ENCODE measurements around the gene SHISA9. TPM values are rescaled to one million over a fixed set of nuclear protein-coding genes. Genes with fewer than 3 reads are reported as not detected.
A peak's percentile ranks its signal among the peaks of the same experiment; 100 is the strongest.

The SHISA9 gene
- total and polyA plus RNA-seq, 4 donors, result under 0.01 to 0.08 (median 0.07) TPM; not detected in 1

DNA sequence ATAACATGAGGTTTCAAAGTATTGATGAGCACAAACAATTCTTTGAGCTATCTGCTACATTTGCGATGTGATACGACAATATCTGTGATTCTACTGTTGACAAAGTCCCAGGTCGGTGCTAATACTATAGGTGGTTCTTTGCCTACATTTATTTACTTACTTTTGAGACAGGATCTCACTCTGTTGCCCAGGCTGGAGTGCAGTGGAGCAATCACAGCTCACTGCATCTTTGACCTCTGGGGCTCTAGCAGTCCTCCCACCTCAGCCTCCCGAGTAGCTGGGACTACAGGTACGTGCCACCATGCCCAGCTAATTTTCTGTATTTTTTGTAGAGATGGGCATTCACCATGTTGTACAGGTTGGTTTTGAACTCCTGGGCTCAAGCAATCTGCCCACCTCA lies 343.4 kb downstream of the SHISA9 start:
- Histone ChIP-seq H3K9ac (ENCODE audit: low read depth in 1 of 2, low read length in 2 of 2) (no peak overlapping the region), H3K9me3 (ENCODE audit: control insufficient read depth in 4 of 4, low read length in 3 of 4) (peaks cover 0 to 2% (median 0%) of the 10 kb centered on the region in 4 donors), H3K36me3 (ENCODE audit: control insufficient read depth in 4 of 4, insufficient read depth in 3 of 4, low read depth in 1 of 4, low read length in 3 of 4) (no peaks in the 10 kb centered on the region), H3K27ac (ENCODE audit: low read depth in 1 of 2, low read length in 2 of 2) (no peak overlapping the region), H3K27me3 (ENCODE audit: control insufficient read depth in 4 of 4, insufficient read depth in 4 of 4, low read length in 3 of 4) (no peaks in the 10 kb centered on the region), H3K4me1 (ENCODE audit: control insufficient read depth in 4 of 4, insufficient read depth in 4 of 4, low read length in 3 of 4) (peaks cover 4 to 17% (median 11%) of the 10 kb centered on the region in 4 donors), H3K4me3 (ENCODE audit: low read depth in 1 of 3, low read length in 3 of 3) (no peak overlapping the region)
- no peak for DNase-seq (ENCODE audit: low spot score)
- TF ChIP-seq GABPA (IDR thresholded peaks at IDR 0.05 in 1 of 2, conservative IDR thresholded peaks at IDR 0.05 in 1 of 2) (no peak), FOXA2 (IDR thresholded peaks at IDR 0.05) (no peak), TAF1 (conservative IDR thresholded peaks at IDR 0.05) (no peak), NR2F2 (IDR thresholded peaks at IDR 0.05) (no peak), RAD21 (IDR thresholded peaks at IDR 0.05) (no peak), HNF4A (conservative IDR thresholded peaks at IDR 0.05) (no peak), SP1 (IDR thresholded peaks at IDR 0.05) (no peak), RXRA (IDR thresholded peaks at IDR 0.05) (no peak), FOXA1 (IDR thresholded peaks at IDR 0.05) (no peak)
- TF ChIP-seq, protein P1, sequence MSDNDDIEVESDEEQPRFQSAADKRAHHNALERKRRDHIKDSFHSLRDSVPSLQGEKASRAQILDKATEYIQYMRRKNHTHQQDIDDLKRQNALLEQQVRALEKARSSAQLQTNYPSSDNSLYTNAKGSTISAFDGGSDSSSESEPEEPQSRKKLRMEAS (IDR thresholded peaks at IDR 0.05), result no peak
- TF ChIP-seq, protein P2, sequence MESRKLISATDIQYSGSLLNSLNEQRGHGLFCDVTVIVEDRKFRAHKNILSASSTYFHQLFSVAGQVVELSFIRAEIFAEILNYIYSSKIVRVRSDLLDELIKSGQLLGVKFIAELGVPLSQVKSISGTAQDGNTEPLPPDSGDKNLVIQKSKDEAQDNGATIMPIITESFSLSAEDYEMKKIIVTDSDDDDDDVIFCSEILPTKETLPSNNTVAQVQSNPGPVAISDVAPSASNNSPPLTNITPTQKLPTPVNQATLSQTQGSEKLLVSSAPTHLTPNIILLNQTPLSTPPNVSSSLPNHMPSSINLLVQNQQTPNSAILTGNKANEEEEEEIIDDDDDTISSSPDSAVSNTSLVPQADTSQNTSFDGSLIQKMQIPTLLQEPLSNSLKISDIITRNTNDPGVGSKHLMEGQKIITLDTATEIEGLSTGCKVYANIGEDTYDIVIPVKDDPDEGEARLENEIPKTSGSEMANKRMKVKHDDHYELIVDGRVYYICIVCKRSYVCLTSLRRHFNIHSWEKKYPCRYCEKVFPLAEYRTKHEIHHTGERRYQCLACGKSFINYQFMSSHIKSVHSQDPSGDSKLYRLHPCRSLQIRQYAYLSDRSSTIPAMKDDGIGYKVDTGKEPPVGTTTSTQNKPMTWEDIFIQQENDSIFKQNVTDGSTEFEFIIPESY (IDR thresholded peaks at IDR 0.05), result no peak
- TF ChIP-seq, protein P3, sequence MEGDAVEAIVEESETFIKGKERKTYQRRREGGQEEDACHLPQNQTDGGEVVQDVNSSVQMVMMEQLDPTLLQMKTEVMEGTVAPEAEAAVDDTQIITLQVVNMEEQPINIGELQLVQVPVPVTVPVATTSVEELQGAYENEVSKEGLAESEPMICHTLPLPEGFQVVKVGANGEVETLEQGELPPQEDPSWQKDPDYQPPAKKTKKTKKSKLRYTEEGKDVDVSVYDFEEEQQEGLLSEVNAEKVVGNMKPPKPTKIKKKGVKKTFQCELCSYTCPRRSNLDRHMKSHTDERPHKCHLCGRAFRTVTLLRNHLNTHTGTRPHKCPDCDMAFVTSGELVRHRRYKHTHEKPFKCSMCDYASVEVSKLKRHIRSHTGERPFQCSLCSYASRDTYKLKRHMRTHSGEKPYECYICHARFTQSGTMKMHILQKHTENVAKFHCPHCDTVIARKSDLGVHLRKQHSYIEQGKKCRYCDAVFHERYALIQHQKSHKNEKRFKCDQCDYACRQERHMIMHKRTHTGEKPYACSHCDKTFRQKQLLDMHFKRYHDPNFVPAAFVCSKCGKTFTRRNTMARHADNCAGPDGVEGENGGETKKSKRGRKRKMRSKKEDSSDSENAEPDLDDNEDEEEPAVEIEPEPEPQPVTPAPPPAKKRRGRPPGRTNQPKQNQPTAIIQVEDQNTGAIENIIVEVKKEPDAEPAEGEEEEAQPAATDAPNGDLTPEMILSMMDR (IDR thresholded peaks at IDR 0.05; ENCODE audit: low read depth, low read length, missing input control), result no peak
- TF ChIP-seq, protein P4, sequence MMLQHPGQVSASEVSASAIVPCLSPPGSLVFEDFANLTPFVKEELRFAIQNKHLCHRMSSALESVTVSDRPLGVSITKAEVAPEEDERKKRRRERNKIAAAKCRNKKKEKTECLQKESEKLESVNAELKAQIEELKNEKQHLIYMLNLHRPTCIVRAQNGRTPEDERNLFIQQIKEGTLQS (IDR thresholded peaks at IDR 0.05), result no peak
- TF ChIP-seq, protein P5, sequence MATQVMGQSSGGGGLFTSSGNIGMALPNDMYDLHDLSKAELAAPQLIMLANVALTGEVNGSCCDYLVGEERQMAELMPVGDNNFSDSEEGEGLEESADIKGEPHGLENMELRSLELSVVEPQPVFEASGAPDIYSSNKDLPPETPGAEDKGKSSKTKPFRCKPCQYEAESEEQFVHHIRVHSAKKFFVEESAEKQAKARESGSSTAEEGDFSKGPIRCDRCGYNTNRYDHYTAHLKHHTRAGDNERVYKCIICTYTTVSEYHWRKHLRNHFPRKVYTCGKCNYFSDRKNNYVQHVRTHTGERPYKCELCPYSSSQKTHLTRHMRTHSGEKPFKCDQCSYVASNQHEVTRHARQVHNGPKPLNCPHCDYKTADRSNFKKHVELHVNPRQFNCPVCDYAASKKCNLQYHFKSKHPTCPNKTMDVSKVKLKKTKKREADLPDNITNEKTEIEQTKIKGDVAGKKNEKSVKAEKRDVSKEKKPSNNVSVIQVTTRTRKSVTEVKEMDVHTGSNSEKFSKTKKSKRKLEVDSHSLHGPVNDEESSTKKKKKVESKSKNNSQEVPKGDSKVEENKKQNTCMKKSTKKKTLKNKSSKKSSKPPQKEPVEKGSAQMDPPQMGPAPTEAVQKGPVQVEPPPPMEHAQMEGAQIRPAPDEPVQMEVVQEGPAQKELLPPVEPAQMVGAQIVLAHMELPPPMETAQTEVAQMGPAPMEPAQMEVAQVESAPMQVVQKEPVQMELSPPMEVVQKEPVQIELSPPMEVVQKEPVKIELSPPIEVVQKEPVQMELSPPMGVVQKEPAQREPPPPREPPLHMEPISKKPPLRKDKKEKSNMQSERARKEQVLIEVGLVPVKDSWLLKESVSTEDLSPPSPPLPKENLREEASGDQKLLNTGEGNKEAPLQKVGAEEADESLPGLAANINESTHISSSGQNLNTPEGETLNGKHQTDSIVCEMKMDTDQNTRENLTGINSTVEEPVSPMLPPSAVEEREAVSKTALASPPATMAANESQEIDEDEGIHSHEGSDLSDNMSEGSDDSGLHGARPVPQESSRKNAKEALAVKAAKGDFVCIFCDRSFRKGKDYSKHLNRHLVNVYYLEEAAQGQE (IDR thresholded peaks at IDR 0.05), result no peak
- WGBS, result 77% methylated on average over 5 of the region's 5 CpGs

DNA sequence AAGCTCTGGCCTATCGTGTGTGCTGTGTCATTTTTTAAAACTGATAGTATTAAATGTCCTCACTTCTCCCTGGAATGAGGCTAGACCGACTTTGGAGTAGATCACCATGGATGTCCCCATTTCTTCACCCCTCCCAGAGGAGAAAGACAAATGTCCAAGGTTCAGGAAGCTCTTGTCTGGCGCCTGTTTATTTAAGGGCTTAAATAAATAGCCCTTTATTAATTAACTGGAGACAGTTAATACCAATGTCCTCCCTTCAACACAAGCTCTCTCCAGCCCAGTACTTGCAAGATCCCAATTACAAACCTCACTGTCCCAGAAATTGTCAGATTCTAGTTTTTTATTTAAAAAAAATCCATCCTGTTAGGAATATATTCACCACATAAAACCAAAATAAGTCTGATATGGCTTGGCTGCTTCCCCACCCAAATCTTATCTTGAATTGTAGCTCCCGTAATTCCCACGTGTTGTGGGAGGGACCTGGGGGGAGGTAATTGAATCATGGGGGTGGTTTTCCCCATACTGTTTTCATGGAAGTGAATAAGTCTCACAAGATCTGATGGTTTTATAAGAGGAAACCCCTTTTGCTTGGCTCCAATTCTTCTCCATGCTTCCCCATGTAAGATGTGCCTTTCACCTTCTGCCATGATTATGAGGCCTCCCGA lies 344.4 kb downstream of the SHISA9 start:
- DNase-seq (ENCODE audit: low spot score), result no peak
- Histone ChIP-seq H3K4me1 (ENCODE audit: control insufficient read depth in 4 of 4, insufficient read depth in 4 of 4, low read length in 3 of 4) (peaks cover 4 to 18% (median 11%) of the 10 kb centered on the region in 4 donors), H3K27ac (ENCODE audit: low read depth in 1 of 2, low read length in 2 of 2) (peak overlapping the region; percentile 76), H3K9ac (ENCODE audit: low read depth in 1 of 2, low read length in 2 of 2) (peak overlapping the region in 1 of 2 donors; percentile 57), H3K4me3 (ENCODE audit: low read depth in 1 of 3, low read length in 3 of 3) (peak overlapping the region; percentile 62 to 75 (median 70)), H3K27me3 (ENCODE audit: control insufficient read depth in 4 of 4, insufficient read depth in 4 of 4, low read length in 3 of 4) (no peaks in the 10 kb centered on the region), H3K9me3 (ENCODE audit: control insufficient read depth in 4 of 4, low read length in 3 of 4) (no peaks in the 10 kb centered on the region), H3K36me3 (ENCODE audit: control insufficient read depth in 4 of 4, insufficient read depth in 3 of 4, low read depth in 1 of 4, low read length in 3 of 4) (no peaks in the 10 kb centered on the region)
- WGBS, result 32% methylated on average over 6 of the region's 6 CpGs
- TF ChIP-seq HNF4G (IDR thresholded peaks at IDR 0.05) (peak; percentile 93), RAD21 (IDR thresholded peaks at IDR 0.05) (peak; percentile 42 to 55), JUND (IDR thresholded peaks at IDR 0.05) (peak; percentile 64 to 86), SP1 (IDR thresholded peaks at IDR 0.05) (peak; percentile 99), RXRA (IDR thresholded peaks at IDR 0.05) (peak; percentile 74), HNF4A (conservative IDR thresholded peaks at IDR 0.05) (peak; percentile 92 to 97), TAF1 (conservative IDR thresholded peaks at IDR 0.05) (peak; percentile 74), NR2F2 (IDR thresholded peaks at IDR 0.05) (no peak)
- TF ChIP-seq, protein P4 (IDR thresholded peaks at IDR 0.05), result no peak
- TF ChIP-seq, protein P3 (IDR thresholded peaks at IDR 0.05; ENCODE audit: low read depth, low read length, missing input control), result no peak
- TF ChIP-seq, protein P2 (IDR thresholded peaks at IDR 0.05), result peak; percentile 67
- TF ChIP-seq, protein P1 (IDR thresholded peaks at IDR 0.05), result peak; percentile 52
